Muscle layer of duodenum (tissue), 2 donors: Measurements from ENCODE around the gene DMBX1.

Experiments used
- H3K27ac ChIP-seq: one replicate; pipeline ENCODE4 v1.7.0; 2013; ENCODE audit warnings: mild to moderate bottlenecking, low read length
- H3K27me3 ChIP-seq: one replicate; pipeline ENCODE4 v1.7.0; 2013; ENCODE audit warnings: low read depth, mild to moderate bottlenecking, control low read depth, low read length
- H3K36me3 ChIP-seq, 2 donors: one replicate each; pipeline ENCODE4 v1.7.0; 2013; ENCODE audit warnings: low read length in 2 of 2, control low read depth in 1 of 2, mild to moderate bottlenecking in 1 of 2; ENCODE audit not compliant: insufficient read depth in 2 of 2, control insufficient read depth in 1 of 2
- H3K4me1 ChIP-seq, 2 donors: one replicate each; pipeline ENCODE4 v1.7.0; 2013; ENCODE audit warnings: low read length in 2 of 2, mild to moderate bottlenecking in 2 of 2, control low read depth in 1 of 2, moderate library complexity in 1 of 2; ENCODE audit not compliant: insufficient read depth in 2 of 2, control insufficient read depth in 1 of 2
- H3K4me3 ChIP-seq, 2 donors: one replicate each; pipeline ENCODE4 v1.7.0; 2013; ENCODE audit warnings: low read length in 2 of 2, low read depth in 1 of 2, mild to moderate bottlenecking in 1 of 2
- H3K9me3 ChIP-seq, 2 donors: one replicate each; pipeline ENCODE4 v1.7.0; 2013; ENCODE audit warnings: low read length in 2 of 2, control low read depth in 1 of 2, mild to moderate bottlenecking in 1 of 2; ENCODE audit not compliant: control insufficient read depth in 1 of 2
- donor health status: healthy.

Gene DMBX1

GRCh38 chr1:46476673-46477072 is 13.0 kb upstream of the DMBX1 start:
- no peak overlapping the region for H3K27ac ChIP-seq
- no peaks in the 10 kb centered on the region for H3K4me1 ChIP-seq
- H3K36me3 ChIP-seq = no peaks in the 10 kb centered on the region
- H3K9me3 ChIP-seq = no peaks in the 10 kb centered on the region
- no peaks in the 10 kb centered on the region for H3K27me3 ChIP-seq
- H3K4me3 ChIP-seq = no peak overlapping the region

GRCh38 chr1:46477153-46477929 is 12.3 kb upstream of the DMBX1 start:
- Histone ChIP-seq H3K36me3 (no peaks in the 10 kb centered on the region), H3K4me1 (no peaks in the 10 kb centered on the region), H3K27me3 (no peaks in the 10 kb centered on the region), H3K27ac (no peak overlapping the region), H3K4me3 (no peak overlapping the region), H3K9me3 (no peaks in the 10 kb centered on the region)

DNA sequence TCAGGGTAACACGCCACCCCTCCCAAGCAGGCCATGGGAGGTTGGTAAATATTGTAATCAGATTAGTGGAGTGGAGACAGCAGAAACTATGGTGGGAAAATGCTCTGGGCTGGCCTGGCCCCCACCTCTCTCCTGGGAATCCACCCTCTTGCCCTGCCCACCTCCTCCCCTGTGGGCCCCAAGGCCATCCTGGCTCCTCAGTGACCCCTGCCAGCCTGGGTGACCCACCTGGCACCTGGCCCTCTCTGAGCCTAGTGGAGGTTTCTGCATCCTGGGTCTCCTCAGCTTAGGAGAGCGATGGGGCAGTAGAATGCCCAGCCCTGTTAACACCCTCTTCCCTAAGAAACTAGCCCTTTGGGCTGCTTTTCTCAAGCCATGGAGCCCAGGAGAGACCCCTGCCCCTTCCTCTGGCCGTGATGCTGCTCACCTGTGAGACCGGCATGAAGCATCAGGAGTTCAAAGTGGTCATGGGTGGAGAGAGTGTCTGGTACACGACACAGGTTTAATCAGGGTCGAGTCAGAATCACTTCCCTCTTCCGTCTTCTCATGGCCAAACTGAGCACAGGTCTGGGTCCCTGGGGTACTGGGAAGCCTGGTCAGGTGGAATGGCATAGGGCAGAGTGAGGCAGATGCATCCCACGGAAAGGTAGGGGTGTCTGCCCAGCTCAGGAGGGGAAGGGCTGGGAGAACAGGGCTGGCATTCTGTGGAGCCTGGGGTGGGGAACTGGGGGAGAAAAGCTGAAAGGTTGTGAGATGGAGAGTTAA is 10.7 kb upstream of the DMBX1 start:
- no peaks in the 10 kb centered on the region for H3K9me3 ChIP-seq
- H3K36me3 ChIP-seq = no peaks in the 10 kb centered on the region
- peaks cover 1% of the 10 kb centered on the region for H3K27me3 ChIP-seq
- H3K27ac ChIP-seq = no peak overlapping the region
- H3K4me3 ChIP-seq = no peak overlapping the region
- no peaks in the 10 kb centered on the region for H3K4me1 ChIP-seq

GRCh38 chr1:46479744-46480350 is 9.8 kb upstream of the DMBX1 start:
- Histone ChIP-seq H3K4me3 (no peak overlapping the region), H3K27ac (no peak overlapping the region), H3K9me3 (no peaks in the 10 kb centered on the region), H3K4me1 (no peaks in the 10 kb centered on the region), H3K36me3 (no peaks in the 10 kb centered on the region), H3K27me3 (peaks cover 8% of the 10 kb centered on the region)

- Histone ChIP-seq H3K4me1 (no peaks in the 10 kb centered on the region), H3K4me3 (no peak overlapping the region), H3K27ac (no peak overlapping the region), H3K9me3 (no peaks in the 10 kb centered on the region), H3K27me3 (peaks cover 17% of the 10 kb centered on the region), H3K36me3 (no peaks in the 10 kb centered on the region)
Observed at GRCh38 chr1:46480959-46481646, 8.5 kb upstream of the DMBX1 start.

- Histone ChIP-seq H3K4me1 (no peaks in the 10 kb centered on the region), H3K4me3 (no peak overlapping the region), H3K9me3 (no peaks in the 10 kb centered on the region), H3K27ac (no peak overlapping the region), H3K36me3 (no peaks in the 10 kb centered on the region), H3K27me3 (peaks cover 26% of the 10 kb centered on the region)
Observed at GRCh38 chr1:46481961-46482360, 7.7 kb upstream of the DMBX1 start.

- no peaks in the 10 kb centered on the region for H3K36me3 ChIP-seq
- no peak overlapping the region for H3K4me3 ChIP-seq
- H3K4me1 ChIP-seq = peaks cover 0 to under 1% of the 10 kb centered on the region in 2 donors
- H3K27me3 ChIP-seq = peaks cover 40% of the 10 kb centered on the region
- no peaks in the 10 kb centered on the region for H3K9me3 ChIP-seq
- no peak overlapping the region for H3K27ac ChIP-seq
Observed at GRCh38 chr1:46483589-46483988, 6.0 kb upstream of the DMBX1 start.

- Histone ChIP-seq H3K27me3 (peaks cover 53% of the 10 kb centered on the region), H3K4me3 (no peak overlapping the region), H3K36me3 (no peaks in the 10 kb centered on the region), H3K9me3 (no peaks in the 10 kb centered on the region), H3K4me1 (peaks cover 2 to 14% of the 10 kb centered on the region in 2 donors), H3K27ac (no peak overlapping the region)
Observed at GRCh38 chr1:46484783-46485490, 4.7 kb upstream of the DMBX1 start.

DNA sequence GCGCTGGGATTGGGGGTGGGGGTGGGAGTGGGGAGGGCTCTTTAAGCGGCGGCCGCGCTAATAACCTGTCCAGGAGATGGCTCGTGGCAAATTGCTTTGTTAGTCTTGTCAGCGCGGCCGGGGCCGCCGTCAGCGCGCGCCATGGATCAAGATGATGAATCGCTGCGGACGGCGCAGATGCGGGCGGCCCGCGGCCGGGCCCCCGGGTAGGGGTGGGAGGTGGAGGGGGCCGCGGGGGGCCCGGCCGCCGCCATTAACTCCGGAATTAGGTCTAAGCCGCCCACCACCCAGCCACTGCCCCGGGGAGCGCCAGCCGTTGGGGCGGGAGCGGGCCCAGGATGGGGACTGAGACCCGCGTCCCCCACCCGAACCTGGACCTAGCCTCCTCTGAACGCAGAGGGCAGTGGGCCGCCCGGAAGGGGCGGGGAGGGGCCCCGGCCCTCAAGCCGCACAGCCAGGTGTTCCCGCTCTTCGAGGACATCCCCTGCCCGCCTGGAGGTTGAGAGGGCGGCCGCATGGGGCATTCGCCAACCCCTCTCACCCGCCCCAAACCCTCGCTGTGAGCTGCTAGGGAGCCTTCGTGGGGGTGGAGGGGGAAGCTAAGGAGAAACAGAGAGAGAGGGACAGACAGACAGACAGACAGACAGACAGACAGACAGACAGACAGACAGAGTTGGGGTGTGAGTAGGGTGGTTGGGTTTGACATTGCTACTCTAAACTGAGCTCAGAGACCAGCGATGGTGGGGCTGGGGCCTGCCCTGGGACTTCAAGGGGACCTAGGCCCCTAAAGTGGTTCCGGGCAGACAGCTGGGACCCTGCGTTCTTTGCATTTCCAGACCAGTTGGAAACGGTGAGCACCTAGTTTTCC is 3.8 kb upstream of the DMBX1 start:
- Histone ChIP-seq H3K4me1 (peaks cover 3 to 23% of the 10 kb centered on the region in 2 donors), H3K36me3 (no peaks in the 10 kb centered on the region), H3K27me3 (peaks cover 60% of the 10 kb centered on the region), H3K9me3 (no peaks in the 10 kb centered on the region), H3K27ac (no peak overlapping the region), H3K4me3 (no peak overlapping the region)

DNA sequence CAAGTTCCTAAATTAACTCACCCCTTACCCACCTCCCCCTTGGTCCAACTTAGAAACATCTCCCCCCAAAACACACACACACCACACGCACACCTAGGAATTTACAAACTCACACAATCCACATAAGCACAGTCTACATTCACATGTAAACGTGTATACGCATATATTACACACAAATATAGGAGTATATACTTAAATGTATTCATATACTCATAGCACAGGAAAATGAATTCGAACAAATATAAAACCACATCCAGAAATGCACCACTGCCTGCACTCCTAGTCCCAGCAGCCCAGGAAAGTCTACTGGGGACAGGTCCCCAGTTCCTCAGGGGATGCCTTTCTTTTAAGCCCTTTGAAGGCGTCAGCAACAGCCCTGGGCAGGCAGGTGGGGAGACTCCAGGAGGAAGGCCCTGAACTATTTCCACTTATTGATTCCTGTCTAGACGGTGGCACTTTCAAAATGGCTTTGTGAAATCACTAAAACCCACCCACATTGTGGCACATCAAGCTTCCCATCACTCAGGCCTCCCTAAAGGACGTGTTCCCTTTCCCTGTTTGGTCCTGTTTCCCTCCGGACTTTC is 3.1 kb upstream of the DMBX1 start:
- no peak overlapping the region for H3K4me3 ChIP-seq
- no peaks in the 10 kb centered on the region for H3K9me3 ChIP-seq
- no peak overlapping the region for H3K27ac ChIP-seq
- H3K36me3 ChIP-seq = no peaks in the 10 kb centered on the region
- H3K27me3 ChIP-seq = peaks cover 68% of the 10 kb centered on the region
- H3K4me1 ChIP-seq = peaks cover 3 to 25% of the 10 kb centered on the region in 2 donors
